Measurements from ENCODE around the gene FAM20C. TPM values are rescaled to one million over a fixed set of nuclear protein-coding genes. Genes with fewer than 3 reads are reported as not detected.

The FAM20C gene
- total and polyA plus RNA-seq, 2 of the 8 experiments (the other 6 are each of a cell fraction or from before 2014, with no cell fraction given): 9.5 to 34.8 TPM

DNA sequence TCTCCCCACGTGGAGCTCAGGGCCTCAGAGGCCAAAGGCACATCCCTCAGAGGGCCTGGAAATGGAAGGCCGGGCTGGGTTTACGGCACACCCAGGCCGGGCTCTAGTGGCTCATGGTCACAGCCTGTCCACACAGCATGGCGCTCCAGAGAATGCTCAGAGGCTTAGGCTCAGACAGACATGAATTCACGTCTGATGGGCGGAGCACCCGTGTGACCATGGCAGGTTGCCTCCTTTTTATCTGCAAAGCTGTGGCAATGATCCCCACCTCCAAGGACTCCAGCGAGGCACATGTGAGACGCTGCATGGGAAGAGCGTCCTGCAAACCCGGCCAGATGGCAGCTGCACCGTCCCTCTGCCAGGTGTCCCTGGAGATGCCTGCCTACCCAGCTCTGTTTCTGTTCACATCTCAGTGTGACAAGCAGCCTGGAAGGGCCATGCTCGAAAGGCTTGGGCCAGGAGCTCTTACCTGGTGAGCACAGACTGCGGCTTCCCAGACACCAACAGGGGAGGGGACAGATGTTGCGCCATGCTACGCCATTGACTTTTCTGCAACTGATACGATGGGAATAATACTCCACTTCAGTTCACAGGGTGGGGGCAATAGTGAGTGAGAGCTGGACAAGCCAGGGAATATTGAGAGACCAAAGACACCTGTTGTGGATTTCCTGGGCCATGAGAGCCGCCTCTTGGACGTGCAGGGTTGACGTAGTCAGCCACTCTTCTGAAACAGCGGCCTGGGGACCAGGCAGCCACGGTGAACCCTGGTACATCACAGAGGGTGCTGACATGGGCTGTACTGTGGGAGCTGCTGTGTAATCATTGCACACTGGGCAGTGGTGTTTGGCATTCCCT is 34.4 kb upstream of the FAM20C start:
- H3K4ac ChIP-seq (replicated peaks; ENCODE audit: insufficient read length, low read depth, low read length): no peak overlapping the region
- H3K4me1 ChIP-seq (replicated peaks in 1 of 4; ENCODE audit: control insufficient read depth in 3 of 4, insufficient read depth in 4 of 4, low read length in 3 of 4): peaks cover 0 to 9% (median 6%) of the 10 kb centered on the region in 4 experiments; a peak in 5 of 7 replicates
- H2BK120ac ChIP-seq (replicated peaks; ENCODE audit: low read depth, low read length): no peak overlapping the region
- no peak overlapping the region for H4K91ac ChIP-seq (replicated peaks; ENCODE audit: insufficient read length, low read length)
- no peak for DNase-seq (ENCODE audit: low read depth in 1 of 2, low spot score in 2 of 2)
- H4K8ac ChIP-seq (ENCODE audit: extremely low read depth, insufficient read depth, low read length): 0 out of 2 replicates have a peak overlapping the region, but pooled peaks have one; percentile 3
- H3K9me3 ChIP-seq (ENCODE audit: insufficient read depth in 2 of 2, low read depth in 1 of 2, low read length in 1 of 2): no peaks in the 10 kb centered on the region
- no peak for FAIRE-seq
- no peak overlapping the region for H2BK15ac ChIP-seq (ENCODE audit: low read length)
- no peak overlapping the region; the same call in 1 of the 2 replicates for H3K18ac ChIP-seq (ENCODE audit: extremely low read depth, low read length)
- H2BK20ac ChIP-seq (ENCODE audit: low read length): no peak overlapping the region
- H3K27me3 ChIP-seq (replicated peaks in 1 of 4; ENCODE audit: control insufficient read depth in 3 of 4, extremely low read depth in 1 of 4, insufficient read depth in 3 of 4, low read length in 3 of 4): no peaks in the 10 kb centered on the region
- no peak overlapping the region for H3K9ac ChIP-seq (replicated peaks in 1 of 4; ENCODE audit: extremely low read depth in 1 of 4, low read depth in 3 of 4, low read length in 3 of 4)
- H2AFZ ChIP-seq (ENCODE audit: low read length): no peak overlapping the region
- WGBS, 2 experiments (ENCODE audit: extremely low coverage in 1 of 2, insufficient coverage in 1 of 2, insufficient read length in 1 of 2, insufficient replicate concordance in 2 of 2, low coverage in 1 of 2, low lambda C conversion rate in 2 of 2, missing lambda C conversion rate in 1 of 2): 96% methylated on average over 23 of the region's 23 CpGs; no CpG with 5 or more reads in 1 of the 2 experiments
- no peak overlapping the region for H3K27ac ChIP-seq (ENCODE audit: low read depth, low read length)
- H3K4me2 ChIP-seq (ENCODE audit: insufficient read depth in 1 of 2, low read depth in 2 of 2, low read length in 2 of 2): no peak overlapping the region
- no peak overlapping the region for H3K23ac ChIP-seq (ENCODE audit: insufficient read length)
- H2AK5ac ChIP-seq (ENCODE audit: low read depth, low read length): no peak overlapping the region
- no peak overlapping the region for H3K14ac ChIP-seq (ENCODE audit: insufficient read length)
- ChIA-PET POLR2A (ENCODE audit: partially characterized antibody) (no interaction called here), CTCF (ENCODE audit: partially characterized antibody) (interaction anchor here (0.6 to 2.2 kb wide), 7 partner anchors 9 to 94 kb away, joined by 3 to 6 read pairs (median 4); no protein-coding TSS in a partner anchor)
- H3K23me2 ChIP-seq (ENCODE audit: low read depth, low read length): no peaks in the 10 kb centered on the region
- H2BK5ac ChIP-seq (ENCODE audit: low read depth, low read length): no peak overlapping the region
- no peaks in the 10 kb centered on the region for H3K79me2 ChIP-seq (ENCODE audit: control insufficient read depth in 1 of 2, insufficient read depth in 2 of 2, low read length in 2 of 2)
- H2BK12ac ChIP-seq (ENCODE audit: low read depth, low read length): peak overlapping the region; percentile 39; the same call in 1 of the 2 replicates
- H3K56ac ChIP-seq (replicated peaks; ENCODE audit: insufficient read length, low read depth, low read length): no peak overlapping the region
- H3K4me3 ChIP-seq (ENCODE audit: extremely low read depth in 1 of 4, insufficient read depth in 2 of 4, low read depth in 3 of 4, low read length in 4 of 4): no peak overlapping the region
- no peak overlapping the region for H4K5ac ChIP-seq (ENCODE audit: insufficient read length, low read depth, low read length)
- no peaks in the 10 kb centered on the region for H3K36me3 ChIP-seq (ENCODE audit: control insufficient read depth in 2 of 4, insufficient read depth in 4 of 4, low read length in 3 of 4)
- no peaks in the 10 kb centered on the region for H4K20me1 ChIP-seq (replicated peaks in 1 of 2; ENCODE audit: control insufficient read depth in 1 of 2, insufficient read depth in 2 of 2, low read length in 2 of 2)
- H3K79me1 ChIP-seq (ENCODE audit: low read depth, low read length): no peaks in the 10 kb centered on the region
- TF ChIP-seq SUZ12 (IDR thresholded peaks at IDR 0.05; ENCODE audit: low read length): no peak
- TF ChIP-seq, protein P1, sequence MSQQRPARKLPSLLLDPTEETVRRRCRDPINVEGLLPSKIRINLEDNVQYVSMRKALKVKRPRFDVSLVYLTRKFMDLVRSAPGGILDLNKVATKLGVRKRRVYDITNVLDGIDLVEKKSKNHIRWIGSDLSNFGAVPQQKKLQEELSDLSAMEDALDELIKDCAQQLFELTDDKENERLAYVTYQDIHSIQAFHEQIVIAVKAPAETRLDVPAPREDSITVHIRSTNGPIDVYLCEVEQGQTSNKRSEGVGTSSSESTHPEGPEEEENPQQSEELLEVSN (IDR thresholded peaks at IDR 0.05): no peak
- TF ChIP-seq, protein P2, sequence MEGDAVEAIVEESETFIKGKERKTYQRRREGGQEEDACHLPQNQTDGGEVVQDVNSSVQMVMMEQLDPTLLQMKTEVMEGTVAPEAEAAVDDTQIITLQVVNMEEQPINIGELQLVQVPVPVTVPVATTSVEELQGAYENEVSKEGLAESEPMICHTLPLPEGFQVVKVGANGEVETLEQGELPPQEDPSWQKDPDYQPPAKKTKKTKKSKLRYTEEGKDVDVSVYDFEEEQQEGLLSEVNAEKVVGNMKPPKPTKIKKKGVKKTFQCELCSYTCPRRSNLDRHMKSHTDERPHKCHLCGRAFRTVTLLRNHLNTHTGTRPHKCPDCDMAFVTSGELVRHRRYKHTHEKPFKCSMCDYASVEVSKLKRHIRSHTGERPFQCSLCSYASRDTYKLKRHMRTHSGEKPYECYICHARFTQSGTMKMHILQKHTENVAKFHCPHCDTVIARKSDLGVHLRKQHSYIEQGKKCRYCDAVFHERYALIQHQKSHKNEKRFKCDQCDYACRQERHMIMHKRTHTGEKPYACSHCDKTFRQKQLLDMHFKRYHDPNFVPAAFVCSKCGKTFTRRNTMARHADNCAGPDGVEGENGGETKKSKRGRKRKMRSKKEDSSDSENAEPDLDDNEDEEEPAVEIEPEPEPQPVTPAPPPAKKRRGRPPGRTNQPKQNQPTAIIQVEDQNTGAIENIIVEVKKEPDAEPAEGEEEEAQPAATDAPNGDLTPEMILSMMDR (IDR thresholded peaks at IDR 0.05; ENCODE audit: control extremely low read depth in 1 of 3, insufficient read depth in 1 of 3, low read depth in 1 of 3, low read length in 3 of 3): no peak
- TF ChIP-seq TEAD4 (IDR thresholded peaks at IDR 0.05; ENCODE audit: low read depth, low read length): no peak
- no peak for TF ChIP-seq RAD21 (IDR thresholded peaks at IDR 0.05 in 1 of 2, conservative IDR thresholded peaks at IDR 0.05 in 1 of 2; ENCODE audit: low read depth in 2 of 2, low read length in 2 of 2)
- TF ChIP-seq BACH1 (IDR thresholded peaks at IDR 0.05; ENCODE audit: low read length): no peak
- no peak for TF ChIP-seq CBX5 (IDR thresholded peaks at IDR 0.05; ENCODE audit: low read depth, low read length)
- no peak for TF ChIP-seq EP300 (IDR thresholded peaks at IDR 0.05; ENCODE audit: borderline replicate concordance in 1 of 2, low read depth in 2 of 2, low read length in 2 of 2)
